Adrenal gland (tissue), 5 donors: ENCODE data around the gene CYP1B1.

ENCODE experiments used
- CTCF ChIP-seq, 6 experiments: fragments of 450-650 bp in 4 of 6; fragments of 200-600 bp in 2 of 6; sonication (generic) in 1 of 6; IDR thresholded peaks; 1 replicate in 5 of 6; 2 replicates in 1 of 6; pipeline versions ENCODE4 v1.5.1 to v1.8.0; 2016 to 2021; ENCODE audit warnings: antibody characterized with exemption in 6 of 6, mild to moderate bottlenecking in 2 of 6, moderate library complexity in 1 of 6
- POLR2A ChIP-seq, 2 donors: fragments of 450-650 bp; IDR thresholded peaks; one replicate each; pipeline ENCODE4 v1.6.1; 2017; ENCODE audit warnings: antibody characterized with exemption in 2 of 2, mild to moderate bottlenecking in 2 of 2, moderate library complexity in 1 of 2
- donor health status: DM: no; HTN: no; CAD: no.

GRCh38 chr2:38099099-38100028, 23.4 kb upstream of the CYP1B1 start:
- TF ChIP-seq CTCF (IDR thresholded peaks at IDR 0.05) = no peak
- TF ChIP-seq POLR2A (IDR thresholded peaks at IDR 0.05) = no peak
